ENCODE results near the gene UHMK1.
A peak's percentile ranks its signal among the peaks of the same experiment; 100 is the strongest.

- TF ChIP-seq CTCF (IDR thresholded peaks at IDR 0.05) (peak in 1 of 3 donors; percentile 15), POLR2A (IDR thresholded peaks at IDR 0.05) (no peak), POLR2AphosphoS5 (IDR thresholded peaks at IDR 0.05) (no peak)
These were observed 405 bp upstream of the UHMK1 start for GRCh38 chr1:162497104-162497722.
